IMR-90 (cell line): ENCODE data around the gene PLA2G4A. TPM values are rescaled to one million over a fixed set of nuclear protein-coding genes. Genes with fewer than 3 reads are reported as not detected.

Experiments used
- ATAC-seq: fragments of 200-7000 bp; cut with Tn5 transposase; 2 replicates; pipeline ENCODE4 v1.9.1; 2020; ENCODE audit warnings: low read depth, mild to moderate bottlenecking, moderate library complexity
- BruUV-seq: library from RNA; stranded (reverse); fragments of 400-500 nt; replicated peaks from 2 replicates; lab custom pipeline; 2021; lab: Mats Ljungman, UMichigan
- CTCF ChIA-PET: fragments of 300-600 bp; formaldehyde crosslinking; extraction: SDS; loops from one replicate; lab custom pipeline; 2021; ENCODE audit warnings: antibody characterized with exemption; lab: Yijun Ruan, JAX
- POLR2A ChIA-PET: fragments of 300-600 bp; sonication (Branson Sonifier 250); formaldehyde crosslinking; loops from one replicate; lab custom pipeline; 2022; ENCODE audit warnings: antibody characterized with exemption; ENCODE audit not compliant: unreplicated experiment; lab: Charles Lee
- DNase-seq: peaks from one replicate; pipeline ENCODE4 v3.0.0; 2013
- H2AFZ ChIP-seq: replicated peaks from 2 replicates; pipeline ENCODE3; 2013; ENCODE audit warnings: low read length, mild to moderate bottlenecking; ENCODE audit not compliant: poor library complexity
- H2AK5ac ChIP-seq: 2 replicates; pipeline ENCODE4 v1.6.1; 2013; ENCODE audit warnings: low read depth, low read length, inconsistent platforms
- H2AK9ac ChIP-seq: replicated peaks from 2 replicates; pipeline ENCODE3; 2013; ENCODE audit warnings: mild to moderate bottlenecking, low read depth, low read length, moderate library complexity; ENCODE audit not compliant: poor library complexity
- H2BK120ac ChIP-seq: 2 replicates; pipeline ENCODE4 v1.6.1; 2013; ENCODE audit warnings: low read depth, low read length, inconsistent platforms
- H2BK15ac ChIP-seq: 3 replicates; pipeline ENCODE4 v1.6.1; 2013; ENCODE audit warnings: low read depth, low read length, inconsistent platforms
- H2BK20ac ChIP-seq: 2 replicates; pipeline ENCODE4 v1.6.1; 2013; ENCODE audit warnings: low read depth, mild to moderate bottlenecking, inconsistent platforms, low read length, moderate library complexity
- H2BK5ac ChIP-seq: 2 replicates; pipeline ENCODE4 v1.6.1; 2013; ENCODE audit warnings: mild to moderate bottlenecking, low read depth, low read length, inconsistent platforms; ENCODE audit not compliant: poor library complexity, severe bottlenecking
- H3K14ac ChIP-seq: replicated peaks from 2 replicates; pipeline ENCODE4 v1.6.1; 2013; ENCODE audit warnings: low read depth, low read length, inconsistent platforms
- H3K18ac ChIP-seq: 2 replicates; pipeline ENCODE4 v1.6.1; 2013; ENCODE audit warnings: low read depth, low read length, control low read depth
- H3K23ac ChIP-seq: 2 replicates; pipeline ENCODE4 v1.6.1; 2013; ENCODE audit warnings: low read depth, low read length, inconsistent platforms
- H3K27ac ChIP-seq: 2 replicates; pipeline ENCODE4 v1.5.1; 2013; ENCODE audit warnings: mild to moderate bottlenecking, control low read depth, low read length; ENCODE audit not compliant: insufficient read depth
- H3K27me3 ChIP-seq: 2 replicates; pipeline ENCODE4 v1.6.1; 2013; ENCODE audit warnings: low read length; ENCODE audit not compliant: control insufficient read depth, insufficient read depth
- H3K36me3 ChIP-seq: 2 replicates; pipeline ENCODE4 v1.6.1; 2013; ENCODE audit warnings: low read length, mixed read lengths; ENCODE audit not compliant: control insufficient read depth, insufficient read depth
- H3K4ac ChIP-seq: 2 replicates; pipeline ENCODE4 v1.6.1; 2013; ENCODE audit warnings: low read depth, low read length, inconsistent platforms
- H3K4me1 ChIP-seq: 2 replicates; pipeline ENCODE4 v1.6.1; 2013; ENCODE audit warnings: low read length, mixed read lengths; ENCODE audit not compliant: control insufficient read depth, insufficient read depth
- H3K4me2 ChIP-seq: 2 replicates; pipeline ENCODE4 v1.6.1; 2013; ENCODE audit warnings: low read depth, mild to moderate bottlenecking, control low read depth, low read length, moderate library complexity
- H3K4me3 ChIP-seq: 2 replicates; pipeline ENCODE4 v1.5.1; 2013; ENCODE audit warnings: low read depth, mild to moderate bottlenecking, control low read depth, low read length, moderate library complexity; ENCODE audit not compliant: insufficient read depth
- H3K56ac ChIP-seq: 2 replicates; pipeline ENCODE4 v1.6.1; 2013; ENCODE audit warnings: low read length, inconsistent platforms; ENCODE audit not compliant: insufficient read depth; ENCODE audit errors: extremely low read depth
- H3K79me1 ChIP-seq, 2 experiments: 2 replicates each; pipeline ENCODE4 v1.6.1; 2013; ENCODE audit warnings: low read length in 2 of 2, inconsistent platforms in 1 of 2, low read depth in 1 of 2
- H3K9ac ChIP-seq: 2 replicates; pipeline ENCODE4 v1.6.1; 2013; ENCODE audit warnings: low read depth, low read length, control low read depth
- H3K9me1 ChIP-seq: 2 replicates; pipeline ENCODE4 v1.6.1; 2013; ENCODE audit warnings: low read length, inconsistent platforms; ENCODE audit not compliant: insufficient read depth
- H3K9me3 ChIP-seq: 2 replicates; pipeline ENCODE4 v1.6.1; 2013; ENCODE audit warnings: low read length; ENCODE audit not compliant: control insufficient read depth, insufficient read depth
- H4K20me1 ChIP-seq: 2 replicates; pipeline ENCODE4 v1.6.1; 2013; ENCODE audit warnings: low read length, inconsistent platforms; ENCODE audit not compliant: insufficient read depth
- H4K5ac ChIP-seq: 2 replicates; pipeline ENCODE4 v1.6.1; 2013; ENCODE audit warnings: mild to moderate bottlenecking, low read depth, low read length, control low read depth
- H4K8ac ChIP-seq, 2 experiments: 2 replicates each; pipeline ENCODE4 v1.6.1; 2013; ENCODE audit warnings: low read depth in 2 of 2, low read length in 2 of 2, control low read depth in 1 of 2, inconsistent platforms in 1 of 2
- H4K91ac ChIP-seq: 2 replicates; pipeline ENCODE4 v1.6.1; 2013; ENCODE audit warnings: low read depth, low read length, inconsistent platforms; ENCODE audit not compliant: insufficient read depth
- BHLHE40 ChIP-seq: fragments of 150-350 bp; IDR thresholded peaks from 2 replicates; pipeline ENCODE4 v1.6.1; 2016; ENCODE audit warnings: mild to moderate bottlenecking, low read depth, low read length
- CEBPB ChIP-seq: IDR thresholded peaks from 2 replicates; pipeline ENCODE4 v1.6.1; 2012; ENCODE audit warnings: low read depth, low read length, improper control_type of control experiment
- FOS ChIP-seq: fragments of 150-350 bp; IDR thresholded peaks from 2 replicates; pipeline ENCODE4 v1.6.1; 2016; ENCODE audit warnings: low read depth, low read length
- WGBS, 2 experiments: methylation state at CpG; one replicate each; pipeline versions ENCODE4 v1.1.5 to v1.1.7; 2013; ENCODE audit warnings: missing lambda C conversion rate in 2 of 2; ENCODE audit not compliant: insufficient read length in 1 of 2; ENCODE audit errors: extremely low coverage in 2 of 2; 5-methylcytosine and 5-hydroxymethylcytosine counted together
- dilution Hi-C: fragments of 300-500 bp; cut with HindIII; formaldehyde crosslinking; loops from one replicate; pipeline ENCODE4 v1.14.3; 2018; ENCODE audit warnings: low sequenced_read_pairs; ENCODE audit not compliant: unreplicated experiment
- in situ Hi-C: fragments of 300-500 bp; cut with MboI; formaldehyde crosslinking; loops from 3 replicates; pipeline ENCODE4 v1.14.3; 2019; ENCODE audit warnings: low sequenced_read_pairs, inconsistent platforms, mixed read lengths
- intact Hi-C: fragments of 100-400 bp; cut with micrococcal nuclease; formaldehyde crosslinking; loops from 2 replicates; pipeline ENCODE4 v1.10.0; 2022
- polyA plus RNA-seq, 3 experiments: library from polyadenylated mRNA; depleted of rRNA; stranded (reverse); fragments of >200 nt; gene quantifications; 2 replicates each; pipeline ENCODE4 v1.2.3, GENCODE V29; 2012; ENCODE audit warnings: low replicate concordance in 1 of 3
- total RNA-seq: library from RNA; depleted of rRNA; stranded (reverse); fragments of >200 nt; gene quantifications from 2 replicates; pipeline ENCODE4 v1.2.3, GENCODE V29; 2012
- TF ChIP-seq, protein P1 (sequence below): conservative IDR thresholded peaks from 2 replicates; pipeline ENCODE4 v1.5.1; 2012; ENCODE audit warnings: mild to moderate bottlenecking, low read depth, low read length, improper control_type of control experiment

Gene PLA2G4A
- total and polyA plus RNA-seq, 2 of the 4 experiments (the other 2 are of a cell fraction) = 1.6 to 3.8 TPM

DNA sequence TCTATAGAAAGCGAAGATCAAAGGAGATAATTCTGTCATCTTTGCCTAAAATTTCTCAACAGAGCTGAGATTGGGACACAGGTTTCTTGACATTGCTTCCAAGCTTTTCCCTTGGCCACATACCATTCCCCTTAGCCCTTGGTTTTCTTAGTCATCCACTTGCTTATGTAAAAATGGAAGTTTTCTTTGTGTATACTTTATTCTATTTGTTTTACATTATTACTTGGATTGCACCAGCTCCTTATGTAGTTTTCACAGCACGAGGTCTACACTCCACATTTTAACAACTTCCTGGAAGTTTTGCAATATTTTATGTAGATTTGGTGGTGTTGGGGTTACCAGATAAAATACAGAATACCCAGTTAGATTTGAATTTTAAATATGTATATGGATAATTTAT, 129.8 kb downstream of the PLA2G4A start:
- CTCF ChIA-PET = no interaction called here
- Histone ChIP-seq H3K4me1 (peaks cover 2% of the 10 kb centered on the region; the same call in 1 of the 2 replicates), H3K14ac (no peak overlapping the region), H4K91ac (no peak overlapping the region), H3K4me2 (no peak overlapping the region), H2BK15ac (no peak overlapping the region), H2AFZ (no peak overlapping the region), H3K27ac (no peak overlapping the region), H2AK5ac (no peak overlapping the region), H3K79me1 (no peaks in the 10 kb centered on the region), H3K27me3 (no peaks in the 10 kb centered on the region), H2AK9ac (no peak overlapping the region), H3K9me1 (no peaks in the 10 kb centered on the region), H3K56ac (no peak overlapping the region), H3K36me3 (no peaks in the 10 kb centered on the region), H3K4me3 (no peak overlapping the region), H3K9ac (no peak overlapping the region), H4K20me1 (no peaks in the 10 kb centered on the region), H3K4ac (no peak overlapping the region), H4K8ac (no peak overlapping the region), H2BK5ac (no peak overlapping the region), H2BK120ac (no peak overlapping the region), H2BK20ac (no peak overlapping the region), H3K9me3 (no peaks in the 10 kb centered on the region), H3K18ac (no peak overlapping the region), H4K5ac (no peak overlapping the region), H3K23ac (no peak overlapping the region)
- no CpG with 5 or more reads among the region's 2 CpGs for WGBS, 2 experiments
- DNase-seq (peak; percentile 91), ATAC-seq (peak; percentile 80)
- TF ChIP-seq BHLHE40 = no peak
- peak; percentile 81 for TF ChIP-seq CEBPB
- TF ChIP-seq FOS = peak; percentile 88
- TF ChIP-seq, protein P1, sequence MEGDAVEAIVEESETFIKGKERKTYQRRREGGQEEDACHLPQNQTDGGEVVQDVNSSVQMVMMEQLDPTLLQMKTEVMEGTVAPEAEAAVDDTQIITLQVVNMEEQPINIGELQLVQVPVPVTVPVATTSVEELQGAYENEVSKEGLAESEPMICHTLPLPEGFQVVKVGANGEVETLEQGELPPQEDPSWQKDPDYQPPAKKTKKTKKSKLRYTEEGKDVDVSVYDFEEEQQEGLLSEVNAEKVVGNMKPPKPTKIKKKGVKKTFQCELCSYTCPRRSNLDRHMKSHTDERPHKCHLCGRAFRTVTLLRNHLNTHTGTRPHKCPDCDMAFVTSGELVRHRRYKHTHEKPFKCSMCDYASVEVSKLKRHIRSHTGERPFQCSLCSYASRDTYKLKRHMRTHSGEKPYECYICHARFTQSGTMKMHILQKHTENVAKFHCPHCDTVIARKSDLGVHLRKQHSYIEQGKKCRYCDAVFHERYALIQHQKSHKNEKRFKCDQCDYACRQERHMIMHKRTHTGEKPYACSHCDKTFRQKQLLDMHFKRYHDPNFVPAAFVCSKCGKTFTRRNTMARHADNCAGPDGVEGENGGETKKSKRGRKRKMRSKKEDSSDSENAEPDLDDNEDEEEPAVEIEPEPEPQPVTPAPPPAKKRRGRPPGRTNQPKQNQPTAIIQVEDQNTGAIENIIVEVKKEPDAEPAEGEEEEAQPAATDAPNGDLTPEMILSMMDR = no peak
- intact Hi-C loops = no loop called here
- no TSS peak for BruUV-seq
- POLR2A ChIA-PET = no interaction called here
- dilution Hi-C loops = no loop called here
- in situ Hi-C loops = no loop called here
